Mesodermal cell (in vitro differentiated cells): Measurements from ENCODE around the gene ZSCAN26. TPM values are rescaled to one million over a fixed set of nuclear protein-coding genes. Genes with fewer than 3 reads are reported as not detected.
A peak's percentile ranks its signal among the peaks of the same experiment; 100 is the strongest.

Experiments used
- H3K27ac ChIP-seq: 2 replicates; pipeline ENCODE4 v1.7.0; 2013; ENCODE audit warnings: mild to moderate bottlenecking, low read depth, low read length, moderate library complexity; ENCODE audit not compliant: severe bottlenecking
- H3K36me3 ChIP-seq: 2 replicates; pipeline ENCODE4 v1.7.1; 2013; ENCODE audit warnings: mild to moderate bottlenecking, low read length, moderate library complexity; ENCODE audit not compliant: control insufficient read depth, insufficient read depth
- H3K4me1 ChIP-seq: one replicate; pipeline ENCODE4 v1.7.1; 2013; ENCODE audit warnings: mild to moderate bottlenecking, low read length; ENCODE audit not compliant: insufficient read depth, control insufficient read depth, poor library complexity, severe bottlenecking
- H3K4me3 ChIP-seq: 2 replicates; pipeline ENCODE4 v1.7.0; 2013; ENCODE audit warnings: low read length, control low read depth, mild to moderate bottlenecking; ENCODE audit not compliant: insufficient read depth, poor library complexity, severe bottlenecking; ENCODE audit errors: extremely low read depth
- H3K9me3 ChIP-seq: 2 replicates; pipeline ENCODE4 v1.7.1; 2013; ENCODE audit warnings: mild to moderate bottlenecking, low read length, moderate library complexity; ENCODE audit not compliant: control insufficient read depth
- WGBS, 2 experiments: methylation state at CpG; one replicate each; pipeline ENCODE4 v1.1.5; 2013; ENCODE audit warnings: missing lambda C conversion rate in 2 of 2; ENCODE audit not compliant: insufficient coverage in 2 of 2; 5-methylcytosine and 5-hydroxymethylcytosine counted together
- polyA plus RNA-seq, 2 experiments: library from polyadenylated mRNA; stranded (reverse); fragments of 50-300 nt; gene quantifications; one replicate each; pipeline ENCODE4 v1.2.3, GENCODE V29; 2013

ZSCAN26 gene
- polyA plus RNA-seq (2013, experiment 1 of 2): 18.2 TPM
- polyA plus RNA-seq (2013, experiment 2 of 2): 16.8 TPM

DNA sequence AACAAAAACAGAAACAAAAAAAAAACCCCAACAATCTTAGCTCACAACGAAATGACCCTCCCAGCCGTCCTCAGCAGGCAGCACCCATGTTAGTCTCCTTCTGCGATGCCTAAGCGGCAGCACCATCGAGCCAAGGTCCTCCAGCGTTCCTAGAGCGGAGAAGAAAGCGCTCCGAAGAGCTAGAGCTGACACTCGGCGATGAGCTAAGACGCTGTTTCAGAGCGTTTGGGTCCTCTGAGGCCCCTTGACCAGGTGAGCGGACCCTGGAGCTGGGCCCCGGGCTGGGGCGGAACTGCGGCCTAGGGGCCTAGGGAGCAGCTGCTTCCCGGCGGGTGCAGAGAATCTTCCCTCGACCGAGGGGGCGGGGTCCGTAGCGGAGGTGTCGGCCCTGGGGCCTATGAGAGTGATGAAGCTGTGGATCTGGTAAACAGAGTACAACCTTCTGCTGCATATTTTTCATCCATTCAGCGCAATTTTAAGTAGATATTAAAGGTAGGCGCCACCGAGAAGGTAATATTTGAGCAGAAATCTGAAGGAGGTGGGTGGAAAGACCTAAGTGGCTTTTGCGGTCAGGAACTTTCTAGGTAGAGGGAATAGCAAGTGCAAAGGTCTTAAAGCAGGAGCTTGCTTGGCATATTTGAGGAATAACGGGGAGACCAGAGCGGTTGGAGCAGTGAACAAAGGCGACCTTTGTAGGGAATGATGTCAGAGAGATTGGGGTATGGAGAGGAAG, at the start of gene ZSCAN26:
TSS of gene ZSCAN26 (plus strand) at position 182 of the 733 bp plus-strand sequence. CDS start 4,777 bp downstream, outside the sequence.
- Histone ChIP-seq H3K27ac (peak within 1 kb of the TSS; percentile 86), H3K36me3 (peaks cover 12% of the 10 kb centered on the region), H3K4me1 (peaks cover 8% of the 10 kb centered on the region), H3K4me3 (peak within 1 kb of the TSS; percentile 71), H3K9me3 (no peaks in the 10 kb centered on the region)
- 0 to 2% methylated on average over 21 to 22 of the region's 32 CpGs for WGBS, 2 experiments

GRCh38 chr6:28217890-28218289, 49.1 kb upstream of the ZSCAN26 start:
- Histone ChIP-seq H3K27ac (no peak overlapping the region), H3K4me3 (no peak overlapping the region), H3K4me1 (peaks cover 8% of the 10 kb centered on the region), H3K36me3 (no peaks in the 10 kb centered on the region), H3K9me3 (no peaks in the 10 kb centered on the region)
- 95 to 98% methylated on average over 7 to 11 of the region's 12 CpGs for WGBS, 2 experiments

- H3K9me3 ChIP-seq: no peaks in the 10 kb centered on the region
- peak overlapping the region; percentile 40 for H3K4me3 ChIP-seq
- H3K36me3 ChIP-seq: no peaks in the 10 kb centered on the region
- WGBS, 2 experiments: 25 to 52% methylated on average over 11 to 30 of the region's 56 CpGs
- H3K27ac ChIP-seq: no peak overlapping the region
- H3K4me1 ChIP-seq: peaks cover 8% of the 10 kb centered on the region
Measured at GRCh38 chr6:28218312-28219248, 48.4 kb upstream of the ZSCAN26 start.

- H3K4me3 ChIP-seq: no peak overlapping the region
- H3K36me3 ChIP-seq: no peaks in the 10 kb centered on the region
- 74 to 79% methylated on average over 4 to 5 of the region's 6 CpGs for WGBS, 2 experiments
- H3K27ac ChIP-seq: no peak overlapping the region
- no peaks in the 10 kb centered on the region for H3K9me3 ChIP-seq
- H3K4me1 ChIP-seq: peaks cover 8% of the 10 kb centered on the region
Measured at GRCh38 chr6:28220257-28221133, 46.4 kb upstream of the ZSCAN26 start.

DNA sequence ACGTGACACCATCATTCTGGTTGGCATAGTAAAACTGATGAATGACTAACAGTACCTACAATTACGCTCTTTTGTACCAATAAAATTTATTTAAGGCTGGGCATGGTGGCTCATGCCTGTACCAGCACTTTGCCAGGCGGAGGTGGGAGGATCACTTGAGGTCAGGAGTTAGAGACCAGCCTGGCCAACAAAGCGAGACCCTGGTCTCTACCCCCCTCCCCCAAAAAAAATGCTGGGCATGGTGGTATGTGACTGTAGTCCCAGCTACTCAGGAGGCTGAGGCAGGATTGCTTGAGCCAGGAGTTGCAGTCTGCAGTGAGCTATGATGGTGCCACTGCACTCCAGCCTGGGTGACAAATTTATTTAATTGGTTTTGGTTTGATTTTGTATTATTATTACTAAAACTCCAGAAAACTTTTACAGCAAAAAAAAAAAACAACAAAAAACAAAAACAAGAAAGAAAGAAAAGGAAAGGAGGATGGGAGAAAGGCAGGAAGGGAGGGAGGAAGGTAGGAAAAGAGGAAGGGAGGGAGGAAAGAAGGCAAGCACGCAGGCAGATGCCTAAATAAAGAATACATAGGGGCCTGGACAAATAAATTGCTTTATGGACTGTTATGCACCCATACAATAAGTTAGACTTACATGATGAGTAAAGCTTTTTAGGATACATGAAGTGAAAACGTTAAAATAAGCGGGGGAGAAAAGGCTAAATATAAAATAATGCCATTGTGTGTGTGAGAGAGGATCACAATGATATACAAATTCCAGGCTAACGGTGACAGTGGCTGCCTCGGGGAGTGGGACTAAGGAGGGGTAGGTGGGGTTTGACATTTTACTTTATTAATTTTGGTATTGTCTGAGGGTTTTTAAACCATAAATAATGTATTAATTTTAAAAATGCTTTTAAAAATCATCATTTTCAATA, 42.5 kb upstream of the ZSCAN26 start:
- peaks cover 27% of the 10 kb centered on the region for H3K36me3 ChIP-seq
- 59 to 76% methylated on average over 4 of the region's 9 CpGs for WGBS, 2 experiments
- peak overlapping the region; percentile 69 for H3K4me3 ChIP-seq
- H3K27ac ChIP-seq: peak overlapping the region; percentile 78
- no peaks in the 10 kb centered on the region for H3K9me3 ChIP-seq
- H3K4me1 ChIP-seq: peaks cover 4% of the 10 kb centered on the region

DNA sequence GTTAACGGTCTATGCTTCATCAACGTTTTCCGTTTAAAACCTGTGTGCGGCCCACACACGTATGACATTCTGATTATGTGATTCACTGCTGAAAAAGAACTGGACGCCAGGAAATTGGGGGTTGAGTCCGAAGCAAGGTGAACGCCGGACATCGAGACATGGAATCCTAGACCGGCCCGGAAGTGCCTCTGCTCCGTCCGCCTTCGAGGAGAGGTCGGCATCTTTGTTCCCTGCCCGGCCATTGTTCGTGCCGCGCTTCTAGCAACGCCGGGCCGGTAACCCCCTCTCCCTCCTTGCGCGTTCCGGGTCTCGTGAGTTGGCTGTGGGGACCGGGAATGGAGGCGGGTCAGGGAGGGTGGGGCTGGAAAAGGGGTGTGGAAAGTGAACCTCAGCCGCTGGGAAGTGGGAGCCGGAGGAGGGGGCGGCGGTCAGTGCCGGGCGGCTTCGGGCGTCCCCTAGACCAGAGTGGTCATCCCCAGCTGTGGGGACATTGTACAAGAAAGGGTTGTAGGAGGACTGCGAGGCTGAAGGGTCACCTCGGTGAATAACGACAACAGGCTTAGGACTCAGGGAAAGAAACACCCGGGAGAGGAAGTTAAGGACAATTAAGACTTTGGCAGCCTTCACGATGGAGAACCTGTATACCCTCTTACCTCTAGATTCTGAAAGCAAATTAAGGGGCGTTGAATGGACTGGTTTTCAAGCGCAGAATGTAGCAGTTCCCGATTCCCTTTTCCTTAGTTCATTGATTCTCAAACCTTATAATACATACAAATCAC, 41.7 kb upstream of the ZSCAN26 start, which contains the start of gene ZSCAN9:
TSS of gene ZSCAN9 (plus strand) at position 220 of the 779 bp plus-strand sequence. CDS start 1,810 bp downstream, outside the sequence.
- Histone ChIP-seq H3K36me3 (peaks cover 36% of the 10 kb centered on the region), H3K4me3 (peak within 1 kb of the TSS; percentile 69), H3K4me1 (peaks cover 4% of the 10 kb centered on the region), H3K9me3 (no peaks in the 10 kb centered on the region), H3K27ac (peak within 1 kb of the TSS; percentile 78)
- 0 to 1% methylated on average over 34 to 39 of the region's 45 CpGs for WGBS, 2 experiments

- Histone ChIP-seq H3K36me3 (peaks cover 48% of the 10 kb centered on the region), H3K9me3 (no peaks in the 10 kb centered on the region), H3K4me3 (peak overlapping the region; percentile 69), H3K27ac (no peak overlapping the region), H3K4me1 (no peaks in the 10 kb centered on the region)
- WGBS, 2 experiments: 90% methylated on average over 1 of the region's 2 CpGs; no CpG with 5 or more reads in 1 of the 2 experiments
Measured at GRCh38 chr6:28226460-28226859, 40.5 kb upstream of the ZSCAN26 start.

DNA sequence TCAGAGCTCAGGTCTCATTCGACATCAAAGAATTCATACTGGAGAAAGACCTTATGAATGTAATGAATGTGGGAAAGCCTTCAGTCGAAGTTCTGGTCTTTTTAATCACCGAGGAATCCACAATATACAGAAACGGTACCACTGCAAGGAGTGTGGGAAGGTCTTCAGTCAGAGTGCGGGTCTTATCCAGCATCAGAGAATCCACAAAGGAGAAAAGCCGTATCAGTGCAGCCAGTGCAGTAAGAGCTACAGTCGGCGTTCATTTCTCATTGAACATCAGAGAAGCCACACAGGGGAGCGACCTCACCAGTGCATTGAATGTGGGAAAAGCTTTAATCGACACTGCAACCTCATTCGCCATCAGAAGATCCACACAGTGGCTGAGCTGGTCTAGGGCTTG, 34.2 kb upstream of the ZSCAN26 start:
- 99 to 100% methylated on average over 7 to 10 of the region's 11 CpGs for WGBS, 2 experiments
- Histone ChIP-seq H3K9me3 (no peaks in the 10 kb centered on the region), H3K27ac (no peak overlapping the region), H3K36me3 (peaks cover 94% of the 10 kb centered on the region), H3K4me1 (no peaks in the 10 kb centered on the region), H3K4me3 (no peak overlapping the region)

DNA sequence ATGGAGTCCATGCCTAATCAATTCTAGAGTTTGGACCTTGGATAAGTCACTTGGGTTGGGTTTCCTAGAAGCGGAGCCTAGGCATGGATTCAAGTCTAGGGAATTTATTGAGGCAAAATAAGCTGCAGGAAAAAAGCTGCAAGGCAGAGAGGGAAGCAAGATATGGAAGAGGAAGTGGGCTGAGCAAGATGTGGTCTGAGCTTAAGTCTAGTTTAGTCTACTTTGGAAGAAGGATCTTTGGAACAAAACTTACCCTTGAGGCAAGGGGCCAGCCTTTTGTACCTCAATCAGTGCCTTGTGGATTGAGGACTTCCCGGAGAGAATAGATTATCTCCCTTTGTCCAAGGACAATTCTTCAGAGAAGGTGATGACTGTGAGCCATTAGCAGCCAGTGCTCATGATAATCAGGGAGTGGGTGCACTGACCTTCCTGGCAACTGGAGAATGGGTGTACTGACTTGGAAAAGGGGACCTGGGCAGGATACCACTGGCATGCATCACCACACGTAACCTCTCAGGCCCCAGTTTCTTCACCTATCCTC, 31.0 kb upstream of the ZSCAN26 start:
- WGBS, 2 experiments: 90 to 100% methylated on average over 2 to 3 of the region's 3 CpGs
- no peaks in the 10 kb centered on the region for H3K9me3 ChIP-seq
- no peak overlapping the region for H3K27ac ChIP-seq
- H3K4me1 ChIP-seq: no peaks in the 10 kb centered on the region
- peaks cover 74% of the 10 kb centered on the region for H3K36me3 ChIP-seq
- H3K4me3 ChIP-seq: no peak overlapping the region
